SW 1271 (cell line): ENCODE data around the gene SATB2.

Source experiments
- DNase-seq, 2 experiments: peaks; one replicate each; lab custom pipeline; 2025; lab: John Stamatoyannopoulos, UW

Gene SATB2

GRCh38 chr2:199405241-199405640 lies 52.5 kb downstream of the SATB2 start:
- peak in 1 of 2 experiments; percentile 39 for DNase-seq

- DNase-seq = no peak
Measured at GRCh38 chr2:199404841-199405240, 52.9 kb downstream of the SATB2 start.

- DNase-seq = no peak
Measured at GRCh38 chr2:199395311-199395710, 62.4 kb downstream of the SATB2 start.

- DNase-seq = no peak
Measured at GRCh38 chr2:199392363-199392762, 65.4 kb downstream of the SATB2 start.

DNA sequence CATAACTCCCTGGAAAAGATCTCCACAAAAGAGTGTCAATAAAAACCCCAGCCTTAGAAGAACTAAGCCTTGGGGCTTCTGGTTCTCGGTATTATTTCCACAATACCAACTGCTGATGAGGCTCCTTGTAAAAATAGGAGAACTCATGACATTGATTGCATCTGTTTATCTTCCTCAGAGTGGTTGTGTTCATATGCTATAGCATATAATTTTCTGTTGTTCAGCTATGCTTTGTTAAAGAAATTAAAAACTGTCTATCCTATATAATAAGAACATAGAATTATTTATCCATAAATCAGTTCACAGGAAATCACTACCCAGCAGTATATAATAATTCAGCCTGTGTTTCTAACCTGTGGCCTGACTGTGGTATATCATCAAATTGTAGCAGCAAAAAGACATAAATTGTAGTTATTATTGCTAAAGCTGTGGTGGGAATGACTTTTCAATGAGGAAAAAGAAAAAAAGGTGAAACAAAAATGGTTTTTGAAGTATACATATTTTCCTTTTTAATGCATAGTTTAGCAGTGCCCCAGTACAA lies 68.9 kb downstream of the SATB2 start:
- DNase-seq = no peak

DNA sequence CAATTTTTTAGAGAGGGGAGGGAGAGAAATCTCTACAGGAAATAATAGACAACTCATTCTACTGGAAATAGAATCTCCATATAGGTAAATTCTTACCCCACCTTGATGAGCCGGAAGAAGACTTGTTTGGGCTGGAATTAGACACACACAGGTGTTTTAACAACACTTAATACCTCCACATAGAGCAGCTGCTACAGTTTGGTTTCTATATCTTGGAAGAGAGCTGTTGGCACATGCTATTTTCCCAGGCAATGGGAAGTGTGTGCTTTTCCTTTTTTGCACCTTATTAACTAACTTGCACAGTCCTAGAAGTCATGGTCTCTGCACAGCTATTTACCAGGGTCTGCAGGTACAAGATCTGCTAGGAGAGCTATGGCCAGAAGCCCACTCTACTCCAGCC lies 73.7 kb downstream of the SATB2 start:
- no peak for DNase-seq

DNA sequence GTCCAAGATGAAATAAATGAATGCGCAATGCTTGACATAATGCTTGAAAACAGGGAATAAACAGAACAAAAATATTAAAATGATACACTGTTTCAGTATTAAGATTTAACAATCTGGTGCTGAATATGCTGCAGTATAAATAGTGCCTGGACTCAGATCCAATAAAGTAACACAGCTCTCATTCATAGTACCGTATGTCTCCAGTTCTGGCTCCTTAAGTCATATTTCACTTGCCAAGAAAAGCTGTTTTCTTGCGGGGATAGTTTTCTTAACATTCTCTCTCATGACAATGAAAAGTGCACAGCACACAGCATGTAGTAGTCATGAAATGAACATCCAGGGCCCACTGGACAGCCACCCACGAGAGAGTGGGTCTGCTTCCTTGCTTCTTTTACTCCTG lies 74.7 kb downstream of the SATB2 start:
- no peak for DNase-seq

- DNase-seq = no peak
Measured at GRCh38 chr2:199382091-199382490, 75.6 kb downstream of the SATB2 start.

DNA sequence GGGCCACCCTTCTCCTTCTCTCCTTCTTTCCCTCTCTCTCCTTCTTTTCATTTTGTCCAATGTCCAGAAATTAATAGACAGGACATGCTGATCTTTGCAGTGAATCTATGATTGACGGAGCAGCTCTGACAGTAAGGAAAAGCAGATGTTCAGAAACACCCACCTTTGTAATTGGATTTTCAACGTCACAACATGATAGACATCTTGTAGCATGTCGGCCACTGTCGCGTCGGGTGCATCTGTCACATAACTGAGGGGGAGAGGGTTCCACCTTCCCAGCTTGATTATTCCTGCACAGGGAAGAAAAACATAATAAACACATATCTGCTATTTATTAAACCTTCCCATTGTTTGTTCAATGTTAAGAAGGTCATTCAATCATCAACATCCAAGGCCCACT lies 76.2 kb downstream of the SATB2 start:
- DNase-seq = no peak

DNA sequence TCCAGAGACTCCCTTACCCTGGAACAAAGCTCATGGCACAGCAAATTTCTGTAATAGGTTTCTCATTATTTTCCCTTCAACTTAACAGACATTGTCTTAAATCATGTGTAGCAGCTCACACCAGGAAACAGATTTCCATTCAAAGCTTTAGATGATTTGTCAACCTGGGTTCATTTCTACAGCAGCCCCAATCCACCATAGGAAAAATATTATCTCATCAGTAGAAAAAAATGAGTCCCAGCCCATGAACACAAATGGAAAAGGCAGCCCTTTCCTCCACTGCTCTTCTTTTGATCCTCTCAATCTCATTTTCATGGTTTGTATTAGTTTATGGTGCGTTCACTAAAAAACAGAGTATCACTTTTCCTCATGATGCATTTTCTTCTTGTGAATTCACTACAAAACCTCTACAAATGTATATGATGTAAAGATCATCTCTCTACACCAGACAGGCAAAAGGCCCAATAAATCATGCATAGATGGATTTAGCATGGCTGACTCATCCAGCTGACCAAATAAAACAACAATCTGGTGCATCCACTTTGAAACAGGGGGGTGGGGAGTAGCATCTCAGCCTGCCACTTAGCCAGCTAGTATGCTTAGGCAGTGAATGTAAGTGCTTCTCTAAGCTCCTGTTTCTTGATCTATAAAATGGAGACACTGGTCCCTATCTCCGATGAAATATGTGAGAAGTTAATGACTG lies 78.6 kb downstream of the SATB2 start:
- no peak for DNase-seq

DNA sequence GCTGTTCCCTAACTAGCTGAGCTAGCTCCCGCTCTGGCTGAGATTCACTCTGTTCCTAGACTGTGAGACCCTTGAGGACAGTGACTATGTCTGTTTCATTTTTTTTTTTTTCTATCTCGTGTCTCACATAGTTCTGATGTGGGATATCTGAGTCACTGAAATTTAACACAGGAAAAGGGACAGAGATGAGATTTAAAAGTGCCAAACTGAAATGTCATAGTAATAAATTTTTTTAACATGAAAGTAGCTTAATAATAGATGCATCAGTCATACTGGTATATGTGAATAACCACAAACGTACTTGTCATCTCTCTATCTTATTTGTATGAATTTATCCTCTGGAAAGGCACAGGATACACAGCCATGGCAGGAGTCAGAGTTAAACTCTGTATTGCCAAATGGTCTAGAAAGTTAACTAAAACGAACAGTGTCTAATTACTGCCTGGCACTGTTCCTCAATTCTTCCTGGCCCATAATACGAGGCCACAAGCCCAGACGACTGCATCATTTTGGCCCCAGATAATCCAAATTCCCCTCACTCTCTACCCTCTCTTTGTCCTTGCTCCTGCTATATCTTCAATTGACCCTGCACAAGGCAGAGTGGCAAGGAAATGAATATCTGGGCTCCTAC lies 87.5 kb downstream of the SATB2 start:
- DNase-seq = no peak

DNA sequence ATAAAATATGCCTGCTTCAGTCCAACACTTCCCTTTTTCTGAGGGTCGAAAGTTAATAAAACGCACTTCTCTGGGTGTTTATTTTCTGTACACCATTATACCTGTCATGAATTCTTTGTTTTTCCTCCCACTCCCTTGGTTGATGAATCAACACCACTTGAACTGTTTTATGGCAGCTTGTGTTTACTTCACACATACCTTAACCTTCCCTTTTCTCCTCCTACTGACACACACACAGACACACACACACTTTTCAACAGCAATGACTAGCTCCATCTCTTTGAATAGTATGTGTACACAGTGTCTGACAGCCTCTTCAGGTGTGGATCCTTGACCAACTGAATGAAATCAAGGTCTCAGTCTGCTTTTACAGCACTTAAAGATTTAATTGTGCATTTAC lies 91.3 kb downstream of the SATB2 start:
- DNase-seq = no peak

DNA sequence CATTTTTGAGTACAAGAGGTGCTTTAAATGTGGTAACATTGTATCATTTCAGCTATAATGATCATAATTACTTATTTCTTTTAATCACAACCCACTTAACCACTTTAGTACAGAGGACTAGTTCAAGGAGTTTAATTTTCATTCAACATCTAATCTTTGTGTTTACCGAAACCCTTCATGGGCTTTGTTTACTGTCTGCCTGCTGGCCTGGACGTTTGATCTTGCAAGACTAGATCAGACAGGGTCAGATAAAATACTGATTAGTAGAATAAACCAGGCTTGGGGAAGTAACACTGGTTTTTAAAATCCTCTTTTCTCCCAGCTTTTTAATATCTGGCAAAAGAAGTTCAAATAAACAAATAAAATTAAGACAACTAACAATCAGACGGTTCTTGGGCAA lies 93.6 kb downstream of the SATB2 start:
- no peak for DNase-seq

DNA sequence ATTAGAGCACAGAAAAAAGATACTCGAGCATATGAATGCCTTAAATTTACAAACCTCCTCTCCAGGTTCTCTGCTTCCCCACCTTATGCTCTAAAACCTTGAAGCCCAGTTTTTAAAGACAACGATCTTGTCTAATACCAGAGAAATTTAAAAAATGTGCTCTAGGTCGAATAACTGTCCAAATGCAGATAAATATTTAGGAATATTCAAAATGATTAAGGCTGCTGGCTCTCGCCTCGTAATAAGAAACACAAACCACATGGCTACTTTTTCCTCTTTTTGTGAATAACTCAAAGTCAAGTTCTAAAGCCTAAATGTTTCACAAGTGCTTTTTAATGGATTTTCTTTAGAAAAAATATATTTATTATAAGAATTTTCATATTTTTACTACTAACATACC lies 101.3 kb downstream of the SATB2 start:
- no peak for DNase-seq

- DNase-seq = no peak
Measured at GRCh38 chr2:199348871-199349270, 108.9 kb downstream of the SATB2 start.

- DNase-seq = no peak
Measured at GRCh38 chr2:199344012-199344411, 113.7 kb downstream of the SATB2 start.

DNA sequence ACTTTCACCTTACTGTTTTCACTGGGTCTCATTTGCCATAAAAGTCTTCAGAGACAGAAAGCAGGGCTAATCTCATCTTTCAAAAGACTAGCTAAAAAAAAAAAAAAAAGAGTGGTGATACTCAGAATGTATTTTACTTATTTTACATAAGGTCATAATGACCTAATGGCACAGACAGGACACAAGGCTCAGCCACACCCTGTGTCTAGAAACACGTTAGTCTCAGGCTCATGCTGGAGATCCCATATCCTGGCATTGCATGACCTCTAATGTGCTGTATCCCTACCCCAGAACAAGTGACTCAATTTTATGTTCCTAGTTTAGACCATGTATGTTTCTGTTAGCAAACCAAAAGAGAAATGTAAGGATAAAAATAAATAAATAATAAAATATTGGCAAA lies 115.4 kb downstream of the SATB2 start:
- DNase-seq = no peak

DNA sequence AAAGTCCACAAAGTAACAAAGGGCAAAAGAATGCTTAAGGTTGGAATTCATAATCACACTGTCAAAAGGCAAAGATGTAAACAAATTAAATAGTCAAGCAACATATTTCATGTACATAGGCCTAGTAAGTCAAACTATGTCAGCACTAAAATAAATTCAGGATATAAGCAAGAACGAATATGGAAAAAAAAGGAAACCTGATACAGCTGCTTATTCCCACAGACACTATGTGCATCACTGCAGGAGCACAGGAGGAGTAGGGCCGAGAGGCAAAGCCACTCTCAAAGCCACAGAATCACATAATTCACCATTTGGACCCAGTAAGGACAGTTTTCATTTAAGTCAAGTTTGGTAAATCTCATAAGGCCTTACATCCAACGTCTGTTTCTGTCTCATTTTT lies 116.6 kb downstream of the SATB2 start:
- no peak for DNase-seq

DNA sequence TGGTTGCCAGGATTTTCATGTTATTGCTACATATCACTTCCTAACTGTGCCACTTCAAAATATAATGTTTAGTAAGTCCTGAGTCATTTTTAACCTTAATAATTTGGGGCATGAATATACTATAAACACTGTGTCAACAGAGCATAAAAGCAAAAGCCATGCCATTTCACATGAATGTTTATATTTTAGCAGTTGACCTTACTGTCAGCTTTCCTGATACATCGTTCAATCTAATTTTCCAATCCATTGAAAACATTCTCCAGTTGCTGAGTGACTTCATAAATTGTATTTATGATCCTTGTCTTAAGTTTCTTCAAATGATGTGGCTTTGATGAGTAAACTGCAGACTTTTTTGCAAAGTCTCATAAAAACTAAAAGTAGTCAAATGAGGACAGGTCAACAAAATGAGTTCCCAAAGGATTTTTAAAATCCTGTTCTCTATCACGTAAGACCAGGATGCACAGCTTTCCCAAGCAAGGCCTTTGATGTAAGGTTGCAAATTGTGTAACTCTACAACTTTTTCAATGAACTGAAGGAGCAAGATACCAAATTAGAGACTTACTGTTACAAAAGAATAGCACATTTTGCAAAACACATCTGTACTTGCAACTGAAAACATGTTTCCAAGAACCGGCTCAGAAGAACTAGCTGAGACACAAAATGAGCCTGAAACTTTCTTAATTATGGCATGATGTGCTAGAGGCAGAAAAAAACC lies 117.7 kb downstream of the SATB2 start:
- no peak for DNase-seq

DNA sequence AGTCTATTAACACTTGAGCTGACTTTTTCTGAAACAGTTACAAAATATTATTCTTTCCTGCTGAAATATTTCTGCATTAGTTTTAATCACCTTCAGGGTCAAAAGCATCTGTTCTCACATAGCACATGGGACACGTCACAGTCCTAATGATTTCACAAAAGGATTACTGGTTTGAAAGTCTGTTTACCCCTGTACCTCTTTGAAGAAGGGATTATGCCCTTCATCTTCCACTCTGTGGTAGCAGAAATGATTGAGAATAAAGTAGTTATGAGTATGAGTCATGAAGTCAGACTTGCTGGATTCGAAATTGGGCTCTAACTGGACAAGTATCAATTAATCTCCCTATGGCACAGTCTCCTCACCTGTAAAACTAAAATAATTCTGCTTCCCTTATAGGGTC lies 121.2 kb downstream of the SATB2 start:
- DNase-seq = no peak

DNA sequence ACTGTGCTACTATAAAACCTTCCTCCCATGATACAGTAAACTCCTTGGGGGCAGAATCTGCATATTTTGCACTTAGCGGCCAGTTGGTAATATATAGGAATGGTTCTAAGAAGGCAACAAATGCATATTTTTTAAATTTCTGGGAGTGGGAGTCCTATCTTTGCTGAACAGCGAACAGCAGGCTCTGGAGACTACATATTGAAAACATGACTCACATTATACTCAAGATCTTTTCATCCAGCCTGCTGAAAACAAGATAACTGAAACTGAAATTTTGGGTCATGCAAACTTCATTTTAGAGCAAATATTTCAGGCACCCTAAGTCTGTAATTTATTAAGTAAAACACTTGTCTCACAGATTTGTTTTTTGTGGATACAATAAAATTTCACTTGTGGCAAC lies 122.2 kb downstream of the SATB2 start:
- no peak for DNase-seq

DNA sequence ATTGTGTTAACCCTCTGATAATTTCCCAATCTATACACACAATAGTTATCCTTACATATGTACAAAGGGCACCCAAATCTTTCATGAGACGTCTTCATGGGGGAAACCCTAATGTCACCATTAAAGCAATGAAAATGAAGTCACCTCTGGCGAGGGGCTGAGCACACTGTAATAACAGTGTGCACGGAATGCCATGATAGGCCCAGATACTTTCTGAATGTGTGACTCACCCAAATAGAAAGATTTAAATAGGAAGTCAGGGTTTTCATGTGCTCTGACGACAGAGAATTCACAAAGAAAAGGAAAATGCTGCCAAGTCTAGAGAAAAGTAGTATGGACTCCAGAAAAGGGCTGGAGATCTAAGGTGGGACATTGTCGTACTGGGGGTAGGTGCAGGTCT lies 128.3 kb downstream of the SATB2 start:
- no peak for DNase-seq

GRCh38 chr2:199329031-199329430 lies 128.7 kb downstream of the SATB2 start:
- DNase-seq = no peak
